GM12872 (cell line): ENCODE results near the gene PRKACB.

Source experiments
- TF ChIP-seq, protein P1 (sequence below): IDR thresholded peaks from 3 replicates; pipeline ENCODE4 v1.5.1; 2011; ENCODE audit warnings: low read depth, mild to moderate bottlenecking, low read length, moderate library complexity; ENCODE audit not compliant: insufficient read depth

The PRKACB gene

DNA sequence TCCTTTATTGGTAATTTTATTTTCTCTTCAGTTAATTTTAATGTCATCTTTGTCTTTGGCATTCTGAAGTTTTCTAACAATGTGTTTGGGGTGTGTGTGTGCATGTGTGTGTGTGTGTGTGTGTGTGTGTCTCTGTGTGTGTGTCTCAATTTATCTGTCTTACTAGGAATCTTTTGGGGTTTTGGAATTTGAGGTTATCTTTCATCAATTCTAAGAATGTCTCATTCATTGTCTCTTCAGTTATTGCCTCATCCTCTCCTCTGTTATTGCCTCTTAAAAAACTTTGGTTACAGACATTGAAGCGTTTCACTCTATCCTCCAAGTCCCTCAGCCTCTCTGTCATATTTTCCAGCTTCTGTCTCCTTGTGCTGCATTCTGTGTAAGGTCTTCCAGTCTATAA lies 139.3 kb downstream of the PRKACB start:
- TF ChIP-seq, protein P1, sequence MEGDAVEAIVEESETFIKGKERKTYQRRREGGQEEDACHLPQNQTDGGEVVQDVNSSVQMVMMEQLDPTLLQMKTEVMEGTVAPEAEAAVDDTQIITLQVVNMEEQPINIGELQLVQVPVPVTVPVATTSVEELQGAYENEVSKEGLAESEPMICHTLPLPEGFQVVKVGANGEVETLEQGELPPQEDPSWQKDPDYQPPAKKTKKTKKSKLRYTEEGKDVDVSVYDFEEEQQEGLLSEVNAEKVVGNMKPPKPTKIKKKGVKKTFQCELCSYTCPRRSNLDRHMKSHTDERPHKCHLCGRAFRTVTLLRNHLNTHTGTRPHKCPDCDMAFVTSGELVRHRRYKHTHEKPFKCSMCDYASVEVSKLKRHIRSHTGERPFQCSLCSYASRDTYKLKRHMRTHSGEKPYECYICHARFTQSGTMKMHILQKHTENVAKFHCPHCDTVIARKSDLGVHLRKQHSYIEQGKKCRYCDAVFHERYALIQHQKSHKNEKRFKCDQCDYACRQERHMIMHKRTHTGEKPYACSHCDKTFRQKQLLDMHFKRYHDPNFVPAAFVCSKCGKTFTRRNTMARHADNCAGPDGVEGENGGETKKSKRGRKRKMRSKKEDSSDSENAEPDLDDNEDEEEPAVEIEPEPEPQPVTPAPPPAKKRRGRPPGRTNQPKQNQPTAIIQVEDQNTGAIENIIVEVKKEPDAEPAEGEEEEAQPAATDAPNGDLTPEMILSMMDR, result no peak

GRCh38 chr1:84286071-84286470 lies 142.0 kb downstream of the PRKACB start:
- TF ChIP-seq, protein P1, result no peak
